Endothelial cell of umbilical vein (primary cell): ENCODE results near the gene DBT. TPM values are rescaled to one million over a fixed set of nuclear protein-coding genes. Genes with fewer than 3 reads are reported as not detected.

Source experiments
- BruUV-seq: library from RNA; stranded (reverse); fragments of 400-500 nt; replicated peaks from 2 replicates; lab custom pipeline; 2021; lab: Mats Ljungman, UMichigan
- CTCF ChIA-PET: fragments of 300-600, 350-600 bp; sonication (Branson Sonifier 250); formaldehyde crosslinking; loops from one replicate; lab custom pipeline; 2021; ENCODE audit warnings: antibody characterized with exemption, inconsistent platforms; lab: Charles Lee
- POLR2A ChIA-PET: fragments of 300-600, 350-600 bp; sonication (Branson Sonifier 250); formaldehyde crosslinking; loops from one replicate; lab custom pipeline; 2021; ENCODE audit warnings: antibody characterized with exemption, inconsistent platforms; lab: Charles Lee
- DNase-seq: peaks from one replicate; pipeline ENCODE4 v3.0.0-alpha.2; 2011; ENCODE audit warnings: low read depth, low spot score
- FAIRE-seq: peaks from 2 replicates; lab custom pipeline; 2011; peaks lifted over from hg19 to GRCh38; lab: Jason Lieb, UNC
- H2AFZ ChIP-seq: 2 replicates; pipeline ENCODE4 v1.6.0; 2012; ENCODE audit warnings: low read depth, low read length, control low read depth, inconsistent platforms
- H3K27ac ChIP-seq: 2 replicates; pipeline ENCODE4 v1.5.1; 2011; ENCODE audit warnings: low read depth, mild to moderate bottlenecking, control low read depth, low read length, moderate library complexity; ENCODE audit not compliant: insufficient read depth
- H3K27me3 ChIP-seq, 2 experiments: 2 replicates each; pipeline versions ENCODE4 v1.6.0 to v1.6.1; 2011; ENCODE audit warnings: low read length in 2 of 2, mixed read lengths in 1 of 2; ENCODE audit not compliant: control insufficient read depth in 2 of 2, insufficient read depth in 2 of 2
- H3K36me3 ChIP-seq, 2 experiments: 2 replicates in 1 of 2; 3 replicates in 1 of 2; pipeline ENCODE4 v1.5.1; 2011; ENCODE audit warnings: low read length in 2 of 2, mild to moderate bottlenecking in 1 of 2, moderate library complexity in 1 of 2; ENCODE audit not compliant: control insufficient read depth in 2 of 2, insufficient read depth in 2 of 2; ENCODE audit errors: extremely low read depth in 1 of 2
- H3K4me1 ChIP-seq: 3 replicates; pipeline ENCODE4 v1.5.1; 2011; ENCODE audit warnings: mild to moderate bottlenecking, low read length; ENCODE audit not compliant: control insufficient read depth, insufficient read depth; ENCODE audit errors: extremely low read depth
- H3K4me2 ChIP-seq: 2 replicates; pipeline ENCODE4 v1.6.1; 2011; ENCODE audit warnings: low read length, control low read depth, mixed read lengths; ENCODE audit not compliant: insufficient read depth
- H3K4me3 ChIP-seq, 3 experiments: fragments of 200-600 bp in 1 of 3; sonication (generic), shearing (Covaris generic) in 1 of 3; replicated peaks in 1 of 3; 2 replicates each; pipeline ENCODE4 v1.5.1; 2011 to 2016; ENCODE audit warnings: control low read depth in 3 of 3, low read length in 3 of 3, mild to moderate bottlenecking in 2 of 3, inconsistent platforms in 1 of 3, low read depth in 1 of 3, moderate library complexity in 1 of 3; ENCODE audit not compliant: insufficient read depth in 1 of 3
- H3K79me2 ChIP-seq: 2 replicates; pipeline ENCODE4 v1.6.0; 2012; ENCODE audit warnings: low read length, inconsistent platforms; ENCODE audit not compliant: control insufficient read depth, insufficient read depth
- H3K9ac ChIP-seq: replicated peaks from 2 replicates; pipeline ENCODE3; 2011; ENCODE audit warnings: low read length, control low read depth; ENCODE audit not compliant: insufficient read depth; ENCODE audit errors: extremely low read depth
- H3K9me1 ChIP-seq: replicated peaks from 3 replicates; pipeline ENCODE4 v1.6.0; 2011; ENCODE audit warnings: mild to moderate bottlenecking, low read length; ENCODE audit not compliant: control insufficient read depth, insufficient read depth; ENCODE audit errors: extremely low read depth
- H3K9me3 ChIP-seq: replicated peaks from 2 replicates; pipeline ENCODE4 v1.5.1; 2012; ENCODE audit warnings: low read length, inconsistent platforms; ENCODE audit not compliant: control insufficient read depth, insufficient read depth
- H4K20me1 ChIP-seq: replicated peaks from 2 replicates; pipeline ENCODE3; 2011; ENCODE audit warnings: mild to moderate bottlenecking, low read length; ENCODE audit not compliant: control insufficient read depth, insufficient read depth; ENCODE audit errors: extremely low read depth
- EZH2 ChIP-seq: IDR thresholded peaks from 2 replicates; pipeline ENCODE4 v1.6.1; 2012; ENCODE audit warnings: borderline replicate concordance, low read depth, mild to moderate bottlenecking, moderate library complexity, low read length, inconsistent platforms; ENCODE audit not compliant: severe bottlenecking
- FOS ChIP-seq: IDR thresholded peaks from 2 replicates; pipeline ENCODE4 v1.6.1; 2011; ENCODE audit warnings: mild to moderate bottlenecking, low read length, moderate library complexity, borderline replicate concordance; ENCODE audit not compliant: insufficient read depth
- GATA2 ChIP-seq: IDR thresholded peaks from 2 replicates; pipeline ENCODE4 v1.7.0; 2011; ENCODE audit warnings: low read depth, mild to moderate bottlenecking, moderate library complexity, mixed read lengths, low read length; ENCODE audit not compliant: insufficient read length, insufficient read depth
- JUN ChIP-seq: IDR thresholded peaks from 2 replicates; pipeline ENCODE4 v1.6.1; 2011; ENCODE audit warnings: borderline replicate concordance, low read depth; ENCODE audit not compliant: insufficient read length, insufficient read depth
- MAX ChIP-seq: IDR thresholded peaks from 2 replicates; pipeline ENCODE4 v1.6.1; 2011; ENCODE audit not compliant: insufficient read depth, insufficient read length
- MYC ChIP-seq: IDR thresholded peaks from one replicate; pipeline ENCODE4 v1.6.1; 2011; ENCODE audit warnings: mild to moderate bottlenecking, low read depth, low read length
- POLR2A ChIP-seq: IDR thresholded peaks from 2 replicates; pipeline ENCODE4 v1.6.1; 2012; ENCODE audit warnings: low read depth, mild to moderate bottlenecking, control low read depth, low read length
- POLR2AphosphoS5 ChIP-seq: IDR thresholded peaks from 2 replicates; pipeline ENCODE4 v1.6.1; 2012; ENCODE audit warnings: low read depth, mild to moderate bottlenecking, control low read depth, low read length, moderate library complexity; ENCODE audit not compliant: insufficient read depth
- dilution Hi-C: fragments of 300-500 bp; cut with MboI; formaldehyde crosslinking; loops from one replicate; pipeline ENCODE4 v1.15.0; 2019; ENCODE audit warnings: low sequenced_read_pairs; ENCODE audit not compliant: extremely low pct_ligation_motif_present
- intact Hi-C: fragments of 100-400 bp; cut with micrococcal nuclease; formaldehyde crosslinking; loops from one replicate; pipeline ENCODE4 v1.10.0; 2022
- polyA plus RNA-seq, 4 experiments: library from polyadenylated mRNA; depleted of rRNA in 3 of 4; stranded (reverse) in 3 of 4; unstranded in 1 of 4; fragments of >200 nt; gene quantifications; 2 replicates each; pipeline versions ENCODE4 v1.2.1 to v1.2.3, GENCODE V29; 2011 to 2012; ENCODE audit warnings: missing spikeins in 1 of 4
- total RNA-seq: library from RNA; stranded (reverse); gene quantifications from 2 replicates; pipeline ENCODE4 v1.2.3, GENCODE V29; 2021
- TF ChIP-seq, protein P1 (sequence below), 2 donors: IDR thresholded peaks; 1 replicate in 1 of 2; 2 replicates in 1 of 2; pipeline ENCODE4 v1.5.1; 2011; ENCODE audit warnings: low read length in 2 of 2, mild to moderate bottlenecking in 2 of 2, moderate library complexity in 2 of 2, control low read depth in 1 of 2, inconsistent platforms in 1 of 2, low read depth in 1 of 2; ENCODE audit not compliant: insufficient read depth in 1 of 2; ENCODE audit errors: extremely low read depth in 1 of 2

Gene DBT
- total and polyA plus RNA-seq, 2 donors (not counting 3 experiments of a cell fraction or from before 2014, with no cell fraction given), result 1.6 to 7.9 TPM

GRCh38 chr1:100246738-100247137 lies 2.9 kb downstream of the DBT start:
- no peaks in the 10 kb centered on the region for H3K36me3 ChIP-seq
- dilution Hi-C loops, result no loop called here
- H3K9me1 ChIP-seq, result no peaks in the 10 kb centered on the region
- no peak overlapping the region for H3K4me2 ChIP-seq
- H3K9me3 ChIP-seq, result no peaks in the 10 kb centered on the region
- TF ChIP-seq GATA2 (no peak), EZH2 (no peak), FOS (no peak), JUN (no peak), MAX (no peak), POLR2A (no peak), MYC (no peak), POLR2AphosphoS5 (no peak)
- TF ChIP-seq, protein P1, sequence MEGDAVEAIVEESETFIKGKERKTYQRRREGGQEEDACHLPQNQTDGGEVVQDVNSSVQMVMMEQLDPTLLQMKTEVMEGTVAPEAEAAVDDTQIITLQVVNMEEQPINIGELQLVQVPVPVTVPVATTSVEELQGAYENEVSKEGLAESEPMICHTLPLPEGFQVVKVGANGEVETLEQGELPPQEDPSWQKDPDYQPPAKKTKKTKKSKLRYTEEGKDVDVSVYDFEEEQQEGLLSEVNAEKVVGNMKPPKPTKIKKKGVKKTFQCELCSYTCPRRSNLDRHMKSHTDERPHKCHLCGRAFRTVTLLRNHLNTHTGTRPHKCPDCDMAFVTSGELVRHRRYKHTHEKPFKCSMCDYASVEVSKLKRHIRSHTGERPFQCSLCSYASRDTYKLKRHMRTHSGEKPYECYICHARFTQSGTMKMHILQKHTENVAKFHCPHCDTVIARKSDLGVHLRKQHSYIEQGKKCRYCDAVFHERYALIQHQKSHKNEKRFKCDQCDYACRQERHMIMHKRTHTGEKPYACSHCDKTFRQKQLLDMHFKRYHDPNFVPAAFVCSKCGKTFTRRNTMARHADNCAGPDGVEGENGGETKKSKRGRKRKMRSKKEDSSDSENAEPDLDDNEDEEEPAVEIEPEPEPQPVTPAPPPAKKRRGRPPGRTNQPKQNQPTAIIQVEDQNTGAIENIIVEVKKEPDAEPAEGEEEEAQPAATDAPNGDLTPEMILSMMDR (IDR thresholded peaks at IDR 0.05; ENCODE audit: extremely low read depth in 1 of 2, insufficient read depth in 1 of 2, low read depth in 1 of 2, low read length in 2 of 2), result no peak
- peaks cover 10% of the 10 kb centered on the region for H3K4me1 ChIP-seq
- no peak overlapping the region for H2AFZ ChIP-seq
- H4K20me1 ChIP-seq, result no peaks in the 10 kb centered on the region
- FAIRE-seq (no peak), DNase-seq (no peak)
- intact Hi-C loops, result no loop called here
- ChIA-PET POLR2A (no interaction called here), CTCF (no interaction called here)
- BruUV-seq, result no TSS peak
- no peak overlapping the region for H3K27ac ChIP-seq
- no peak overlapping the region for H3K9ac ChIP-seq
- no peaks in the 10 kb centered on the region for H3K27me3 ChIP-seq
- no peak overlapping the region for H3K4me3 ChIP-seq
- peaks cover 11% of the 10 kb centered on the region for H3K79me2 ChIP-seq
